ENCODE data around the gene CACNA2D4.

DNA sequence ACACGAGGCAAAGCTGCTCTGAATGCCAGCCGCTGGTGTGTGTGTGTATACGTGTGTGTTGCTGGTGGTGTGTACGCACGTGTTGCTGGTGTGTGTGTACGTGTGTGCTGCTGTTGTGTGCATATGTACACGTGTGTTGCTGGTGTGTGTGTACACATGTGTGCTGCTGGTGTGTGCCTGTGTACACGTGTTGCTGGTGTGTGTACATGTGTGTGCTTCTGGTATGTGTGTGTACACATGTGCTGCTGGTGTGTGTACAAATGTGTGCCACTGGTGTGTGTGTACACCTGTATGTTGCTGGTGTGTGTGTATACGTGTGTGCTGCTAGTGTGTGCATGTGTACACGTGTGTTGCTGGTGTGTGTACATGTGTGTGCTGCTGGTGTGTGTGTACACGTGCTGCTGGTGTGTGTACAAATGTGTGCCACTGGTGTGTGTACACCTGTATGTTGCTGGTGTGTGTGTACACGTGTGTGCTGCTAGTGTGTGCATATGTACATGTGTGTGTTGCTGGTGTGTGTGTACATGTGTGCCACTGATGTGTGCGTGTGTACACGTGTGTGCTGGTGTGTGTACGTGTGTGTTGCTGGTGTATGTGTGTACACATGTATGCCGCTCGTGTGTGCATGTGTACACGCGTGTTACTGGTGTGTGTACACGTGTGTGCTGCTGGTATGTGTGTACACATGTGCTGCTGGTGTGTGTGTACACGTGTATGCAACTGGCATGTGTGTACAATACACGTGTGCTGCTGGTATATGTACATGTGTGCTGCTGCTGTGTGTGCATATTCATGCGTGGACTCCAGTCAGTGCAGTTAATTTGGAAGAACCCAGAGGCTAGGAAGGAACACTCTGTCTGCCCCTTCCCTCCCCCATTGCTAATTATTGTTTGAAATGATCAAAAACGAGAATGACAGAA, 47.2 kb downstream of the CACNA2D4 start:
- TF ChIP-seq POLR2A (IDR thresholded peaks at IDR 0.05) (no peak), EP300 (IDR thresholded peaks at IDR 0.05) (no peak)
- TF ChIP-seq, protein P1, sequence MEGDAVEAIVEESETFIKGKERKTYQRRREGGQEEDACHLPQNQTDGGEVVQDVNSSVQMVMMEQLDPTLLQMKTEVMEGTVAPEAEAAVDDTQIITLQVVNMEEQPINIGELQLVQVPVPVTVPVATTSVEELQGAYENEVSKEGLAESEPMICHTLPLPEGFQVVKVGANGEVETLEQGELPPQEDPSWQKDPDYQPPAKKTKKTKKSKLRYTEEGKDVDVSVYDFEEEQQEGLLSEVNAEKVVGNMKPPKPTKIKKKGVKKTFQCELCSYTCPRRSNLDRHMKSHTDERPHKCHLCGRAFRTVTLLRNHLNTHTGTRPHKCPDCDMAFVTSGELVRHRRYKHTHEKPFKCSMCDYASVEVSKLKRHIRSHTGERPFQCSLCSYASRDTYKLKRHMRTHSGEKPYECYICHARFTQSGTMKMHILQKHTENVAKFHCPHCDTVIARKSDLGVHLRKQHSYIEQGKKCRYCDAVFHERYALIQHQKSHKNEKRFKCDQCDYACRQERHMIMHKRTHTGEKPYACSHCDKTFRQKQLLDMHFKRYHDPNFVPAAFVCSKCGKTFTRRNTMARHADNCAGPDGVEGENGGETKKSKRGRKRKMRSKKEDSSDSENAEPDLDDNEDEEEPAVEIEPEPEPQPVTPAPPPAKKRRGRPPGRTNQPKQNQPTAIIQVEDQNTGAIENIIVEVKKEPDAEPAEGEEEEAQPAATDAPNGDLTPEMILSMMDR (IDR thresholded peaks at IDR 0.05): no peak

Measured in gastroesophageal sphincter (tissue), 3 donors.